AG04450 (cell line): ENCODE measurements around the gene PDZRN3. TPM values are rescaled to one million over a fixed set of nuclear protein-coding genes. Genes with fewer than 3 reads are reported as not detected.
A peak's percentile ranks its signal among the peaks of the same experiment; 100 is the strongest.

Source experiments
- CTCF ChIA-PET: fragments of 300-600, 350-600 bp; formaldehyde crosslinking; extraction: SDS; loops from one replicate; lab custom pipeline; 2022; ENCODE audit warnings: antibody characterized with exemption, inconsistent platforms; lab: Charles Lee
- POLR2A ChIA-PET: fragments of 350-600 bp; formaldehyde crosslinking; extraction: SDS; loops from one replicate; lab custom pipeline; 2021; ENCODE audit warnings: antibody characterized with exemption, inconsistent platforms; lab: Yijun Ruan, JAX
- DNase-seq: peaks from one replicate; pipeline ENCODE4 v3.0.0-alpha.2; 2011; ENCODE audit warnings: low read depth, low spot score
- H3K27ac ChIP-seq: one replicate; pipeline ENCODE4 v1.5.1; 2012; ENCODE audit warnings: low read depth, low read length, control low read depth
- H3K27me3 ChIP-seq: one replicate; pipeline ENCODE4 v1.6.0; 2012; ENCODE audit warnings: low read length; ENCODE audit not compliant: control insufficient read depth, insufficient read depth
- H3K4me3 ChIP-seq: 2 replicates; pipeline ENCODE4 v1.5.1; 2011; ENCODE audit warnings: mild to moderate bottlenecking, low read depth, low read length, control low read depth
- H3K9me3 ChIP-seq: 2 replicates; pipeline ENCODE4 v1.5.1; 2012; ENCODE audit warnings: low read length; ENCODE audit not compliant: control insufficient read depth, insufficient read depth
- polyA plus RNA-seq: library from polyadenylated mRNA; depleted of rRNA; stranded (reverse); fragments of >200 nt; gene quantifications from 2 replicates; pipeline ENCODE4 v1.2.3, GENCODE V29; 2011
- TF ChIP-seq, protein P1 (sequence below): IDR thresholded peaks from 2 replicates; pipeline ENCODE4 v1.5.1; 2011; ENCODE audit warnings: low read depth, low read length, control low read depth, inconsistent platforms

The PDZRN3 gene
- polyA plus RNA-seq, 1 experiment = 14.7 TPM

DNA sequence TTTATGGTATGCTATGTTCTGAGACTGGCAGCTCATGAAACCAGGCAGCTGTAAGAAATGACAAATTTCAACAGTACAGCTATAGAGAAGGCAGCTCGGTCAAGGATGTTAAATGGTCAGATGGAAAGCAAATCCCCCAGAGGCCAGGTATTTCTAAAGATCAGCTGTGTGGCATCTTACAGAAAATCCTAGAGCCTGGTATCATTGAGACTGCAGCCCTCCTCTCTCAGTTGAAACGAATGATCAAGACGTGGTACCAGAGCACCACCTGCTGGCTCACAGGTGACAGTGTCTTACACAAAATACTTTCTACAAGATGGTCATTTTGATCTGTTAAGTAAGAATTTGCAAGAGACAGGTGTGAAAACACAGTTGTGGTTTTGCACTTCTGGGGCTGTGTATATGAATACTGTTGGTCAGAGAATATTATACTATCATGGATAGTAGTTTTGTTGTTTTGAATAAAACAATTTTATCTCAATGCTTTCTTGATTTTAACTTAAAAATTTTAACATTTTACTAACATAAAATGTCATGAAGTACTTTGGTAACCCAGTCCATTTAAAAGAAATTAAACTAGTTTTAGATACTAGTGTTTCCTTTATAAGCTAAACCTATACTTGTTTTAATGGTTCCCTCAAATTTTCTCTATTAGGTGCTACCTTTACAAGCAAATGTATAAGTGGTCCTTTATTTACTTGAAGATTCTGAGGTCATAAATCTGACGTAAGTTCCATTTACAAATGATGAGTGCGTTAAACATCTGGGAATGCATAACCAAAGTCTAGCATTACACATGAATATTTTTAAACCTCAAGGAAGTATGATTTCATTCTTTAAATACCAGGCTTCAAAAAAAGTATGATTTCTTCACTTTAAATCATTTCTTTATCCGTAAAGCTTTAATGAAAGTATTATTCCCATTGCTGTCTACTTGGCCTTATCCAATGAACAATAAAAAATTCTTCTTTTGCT lies 121.8 kb downstream of the PDZRN3 start:
- peak overlapping the region; percentile 80 for H3K27ac ChIP-seq
- ChIA-PET POLR2A (interaction anchor here (1.1 kb wide), 1 partner anchor 44 kb away, joined by 4 read pairs; no protein-coding TSS in a partner anchor), CTCF (interaction anchor here (0.5 to 3.8 kb wide), 19 partner anchors 8 to 1791 kb away, joined by 3 to 77 read pairs (median 4); no protein-coding TSS in a partner anchor)
- no peaks in the 10 kb centered on the region for H3K9me3 ChIP-seq
- no peak overlapping the region for H3K4me3 ChIP-seq
- DNase-seq = peak; percentile 85
- no peaks in the 10 kb centered on the region for H3K27me3 ChIP-seq
- TF ChIP-seq, protein P1, sequence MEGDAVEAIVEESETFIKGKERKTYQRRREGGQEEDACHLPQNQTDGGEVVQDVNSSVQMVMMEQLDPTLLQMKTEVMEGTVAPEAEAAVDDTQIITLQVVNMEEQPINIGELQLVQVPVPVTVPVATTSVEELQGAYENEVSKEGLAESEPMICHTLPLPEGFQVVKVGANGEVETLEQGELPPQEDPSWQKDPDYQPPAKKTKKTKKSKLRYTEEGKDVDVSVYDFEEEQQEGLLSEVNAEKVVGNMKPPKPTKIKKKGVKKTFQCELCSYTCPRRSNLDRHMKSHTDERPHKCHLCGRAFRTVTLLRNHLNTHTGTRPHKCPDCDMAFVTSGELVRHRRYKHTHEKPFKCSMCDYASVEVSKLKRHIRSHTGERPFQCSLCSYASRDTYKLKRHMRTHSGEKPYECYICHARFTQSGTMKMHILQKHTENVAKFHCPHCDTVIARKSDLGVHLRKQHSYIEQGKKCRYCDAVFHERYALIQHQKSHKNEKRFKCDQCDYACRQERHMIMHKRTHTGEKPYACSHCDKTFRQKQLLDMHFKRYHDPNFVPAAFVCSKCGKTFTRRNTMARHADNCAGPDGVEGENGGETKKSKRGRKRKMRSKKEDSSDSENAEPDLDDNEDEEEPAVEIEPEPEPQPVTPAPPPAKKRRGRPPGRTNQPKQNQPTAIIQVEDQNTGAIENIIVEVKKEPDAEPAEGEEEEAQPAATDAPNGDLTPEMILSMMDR = peak; percentile 85

DNA sequence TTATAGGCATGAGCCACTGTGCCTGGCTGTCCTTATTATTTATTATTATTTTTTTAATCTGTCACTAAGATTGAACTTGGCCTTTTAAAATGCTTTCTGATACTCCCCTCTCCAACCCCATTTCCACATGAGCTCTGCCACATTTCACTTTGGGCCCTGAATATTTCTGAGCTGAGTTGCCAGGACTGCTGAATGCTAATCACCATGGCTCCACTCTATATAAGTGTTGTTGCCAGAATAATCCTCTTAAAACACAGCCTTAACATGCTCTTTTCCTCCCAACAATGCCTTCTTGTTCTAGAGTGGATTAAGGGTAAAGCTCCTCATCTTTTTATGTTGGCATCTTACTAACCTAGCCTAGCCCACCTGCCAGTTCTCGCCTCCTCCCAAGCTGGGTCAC lies 124.4 kb downstream of the PDZRN3 start:
- ChIA-PET CTCF (interaction anchor here (1.0 to 3.8 kb wide), 4 partner anchors 9 to 414 kb away, joined by 3 to 77 read pairs (median 5); no protein-coding TSS in a partner anchor), POLR2A (interaction anchor here (0.6 kb wide), 1 partner anchor 121 kb away, joined by 4 read pairs; no protein-coding TSS in a partner anchor)
- TF ChIP-seq, protein P1 = no peak
- Histone ChIP-seq H3K27ac (no peak overlapping the region), H3K4me3 (no peak overlapping the region), H3K27me3 (no peaks in the 10 kb centered on the region), H3K9me3 (no peaks in the 10 kb centered on the region)
- no peak for DNase-seq

- Histone ChIP-seq H3K27ac (no peak overlapping the region), H3K4me3 (no peak overlapping the region), H3K9me3 (no peaks in the 10 kb centered on the region), H3K27me3 (no peaks in the 10 kb centered on the region)
- TF ChIP-seq, protein P1 = no peak
- ChIA-PET POLR2A (interaction anchor here (0.6 kb wide), 1 partner anchor 120 kb away, joined by 4 read pairs; no protein-coding TSS in a partner anchor), CTCF (interaction anchor here (1.0 to 3.8 kb wide), 4 partner anchors 308 to 413 kb away, joined by 3 to 77 read pairs (median 9); no protein-coding TSS in a partner anchor)
- no peak for DNase-seq
These were observed 125.0 kb downstream of the PDZRN3 start for GRCh38 chr3:73499787-73500186.

DNA sequence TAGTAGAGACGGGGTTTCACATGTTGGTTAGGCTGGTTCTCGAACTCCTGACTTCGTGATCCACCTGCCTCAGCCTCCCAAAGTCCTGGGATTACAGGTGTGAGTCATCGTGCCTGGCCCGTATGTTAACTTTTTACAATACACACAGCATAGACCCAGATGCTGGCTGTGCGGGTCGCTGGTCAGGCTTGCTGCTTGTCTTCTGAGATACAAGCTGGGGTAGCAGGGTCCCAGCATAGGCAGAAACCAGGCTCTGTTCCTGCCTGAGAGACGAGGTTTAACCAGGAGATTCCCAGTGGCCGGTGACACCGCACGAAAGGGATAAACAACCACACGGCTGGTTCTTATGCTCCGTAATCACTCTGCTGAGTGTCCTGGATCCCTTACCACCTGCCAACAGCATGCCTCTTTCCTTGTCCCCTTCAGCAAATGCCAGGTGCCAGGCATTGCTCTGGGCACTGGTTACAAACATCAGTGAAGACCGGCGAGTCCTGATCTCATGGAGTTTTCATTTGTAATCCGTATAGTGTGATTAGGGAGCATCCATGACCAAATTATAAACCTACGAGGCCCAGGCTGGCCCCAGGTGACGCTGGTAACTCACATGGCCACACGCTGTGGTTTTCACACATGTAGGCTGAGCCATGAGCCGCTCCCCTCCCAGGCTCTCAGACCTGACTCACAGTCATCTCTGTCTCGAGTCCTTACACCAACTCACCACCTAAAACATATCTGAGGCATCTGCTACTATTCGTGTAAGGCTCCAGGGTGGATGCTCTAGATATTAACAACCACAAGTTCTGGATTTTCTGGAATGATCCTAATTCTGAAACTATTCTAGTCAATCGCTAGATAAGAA lies 125.7 kb downstream of the PDZRN3 start:
- Histone ChIP-seq H3K27me3 (no peaks in the 10 kb centered on the region), H3K4me3 (no peak overlapping the region), H3K9me3 (no peaks in the 10 kb centered on the region), H3K27ac (no peak overlapping the region)
- ChIA-PET CTCF (interaction anchor here (1.0 to 3.2 kb wide), 3 partner anchors 9 to 398 kb away, joined by 3 to 14 read pairs (median 8); no protein-coding TSS in a partner anchor), POLR2A (no interaction called here)
- DNase-seq = no peak
- TF ChIP-seq, protein P1 = no peak
